Measurements from ENCODE around the gene RNF144B. TPM values are rescaled to one million over a fixed set of nuclear protein-coding genes. Genes with fewer than 3 reads are reported as not detected.

RNF144B gene
- total and polyA plus RNA-seq, 2 of the 13 experiments (the other 11 are each of a cell fraction or from before 2014, with no cell fraction given), result 1.8 to 4.3 TPM

GRCh38 chr6:18439581-18439980 is 52.4 kb downstream of the RNF144B start:
- H3K79me2 ChIP-seq (ENCODE audit: insufficient read depth, low read length), result no peaks in the 10 kb centered on the region
- no peaks in the 10 kb centered on the region for H3K36me3 ChIP-seq (replicated peaks in 1 of 2; ENCODE audit: control insufficient read depth in 1 of 2, insufficient read depth in 2 of 2, low read length in 2 of 2)
- intact Hi-C loops (cut with micrococcal nuclease; ENCODE audit: unreplicated experiment), result no loop called here
- TF ChIP-seq, protein P1, sequence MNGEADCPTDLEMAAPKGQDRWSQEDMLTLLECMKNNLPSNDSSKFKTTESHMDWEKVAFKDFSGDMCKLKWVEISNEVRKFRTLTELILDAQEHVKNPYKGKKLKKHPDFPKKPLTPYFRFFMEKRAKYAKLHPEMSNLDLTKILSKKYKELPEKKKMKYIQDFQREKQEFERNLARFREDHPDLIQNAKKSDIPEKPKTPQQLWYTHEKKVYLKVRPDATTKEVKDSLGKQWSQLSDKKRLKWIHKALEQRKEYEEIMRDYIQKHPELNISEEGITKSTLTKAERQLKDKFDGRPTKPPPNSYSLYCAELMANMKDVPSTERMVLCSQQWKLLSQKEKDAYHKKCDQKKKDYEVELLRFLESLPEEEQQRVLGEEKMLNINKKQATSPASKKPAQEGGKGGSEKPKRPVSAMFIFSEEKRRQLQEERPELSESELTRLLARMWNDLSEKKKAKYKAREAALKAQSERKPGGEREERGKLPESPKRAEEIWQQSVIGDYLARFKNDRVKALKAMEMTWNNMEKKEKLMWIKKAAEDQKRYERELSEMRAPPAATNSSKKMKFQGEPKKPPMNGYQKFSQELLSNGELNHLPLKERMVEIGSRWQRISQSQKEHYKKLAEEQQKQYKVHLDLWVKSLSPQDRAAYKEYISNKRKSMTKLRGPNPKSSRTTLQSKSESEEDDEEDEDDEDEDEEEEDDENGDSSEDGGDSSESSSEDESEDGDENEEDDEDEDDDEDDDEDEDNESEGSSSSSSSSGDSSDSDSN (CRISPR knock-in tag; IDR thresholded peaks at IDR 0.05), result no peak
- TF ChIP-seq ZNF12 (CRISPR knock-in tag; IDR thresholded peaks at IDR 0.05) (no peak), MYPOP (CRISPR knock-in tag; IDR thresholded peaks at IDR 0.05) (no peak), ZFP36L2 (CRISPR knock-in tag; IDR thresholded peaks at IDR 0.05) (no peak), HNRNPUL1 (IDR thresholded peaks at IDR 0.05; ENCODE audit: low read depth, low read length) (no peak), CBX1 (IDR thresholded peaks at IDR 0.05; ENCODE audit: low read depth) (no peak), ZNF276 (CRISPR knock-in tag; IDR thresholded peaks at IDR 0.05; ENCODE audit: low read depth) (no peak), ERF (CRISPR knock-in tag; IDR thresholded peaks at IDR 0.05) (no peak), ZNF234 (CRISPR knock-in tag; conservative IDR thresholded peaks at IDR 0.05) (no peak), ATF6 (CRISPR knock-in tag; conservative IDR thresholded peaks at IDR 0.05) (no peak), ZNF775 (CRISPR knock-in tag; IDR thresholded peaks at IDR 0.05; ENCODE audit: borderline replicate concordance) (no peak), BATF2 (CRISPR knock-in tag; IDR thresholded peaks at IDR 0.05) (no peak), GLI4 (CRISPR knock-in tag; IDR thresholded peaks at IDR 0.05; ENCODE audit: borderline replicate concordance) (no peak), ZNF746 (CRISPR knock-in tag; IDR thresholded peaks at IDR 0.05) (no peak), ZNF354B (CRISPR knock-in tag; IDR thresholded peaks at IDR 0.05) (no peak), NFIC (IDR thresholded peaks at IDR 0.05; ENCODE audit: low read length) (no peak), ZNF761 (CRISPR knock-in tag; conservative IDR thresholded peaks at IDR 0.05) (no peak)
- H3K27me3 ChIP-seq (ENCODE audit: control insufficient read depth in 1 of 2, insufficient read depth in 2 of 2, low read length in 2 of 2), result no peaks in the 10 kb centered on the region
- in situ Hi-C loops (cut with HindIII; ENCODE audit: extremely low pct_ligation_motif_present, low pct_unique_long_range_greater_than_20kb), result no loop called here
- H3K27ac ChIP-seq (ENCODE audit: extremely low read length, insufficient read depth, low read length), result no peak overlapping the region
- no TSS peak for BruUV-seq (replicated peaks)
- no peak for FAIRE-seq
- H3K9me3 ChIP-seq (ENCODE audit: low read length), result no peaks in the 10 kb centered on the region
- DNase-seq (ENCODE audit: low spot score), result no peak
- no peaks in the 10 kb centered on the region for H4K20me1 ChIP-seq (ENCODE audit: insufficient read depth, low read length)
- H3K9ac ChIP-seq (ENCODE audit: insufficient read depth, low read depth, low read length), result no peak overlapping the region
- ChIA-PET CTCF (ENCODE audit: low intra/inter-chr PET ratio, low total read pairs) (no interaction called here), POLR2A (no interaction called here)
- no peak for ATAC-seq
- H3K4me1 ChIP-seq (ENCODE audit: insufficient read depth, low read length), result no peaks in the 10 kb centered on the region
- H3K4me2 ChIP-seq (ENCODE audit: low read depth, low read length), result no peak overlapping the region
- H3K4me3 ChIP-seq (replicated peaks in 1 of 3; ENCODE audit: insufficient read depth in 1 of 3, low read depth in 2 of 3, low read length in 3 of 3), result no peak overlapping the region
- H2AFZ ChIP-seq (ENCODE audit: low read length), result no peak overlapping the region
